ENCODE measurements around the gene RAB42.
A peak's percentile ranks its signal among the peaks of the same experiment; 100 is the strongest.

- peak; percentile 62; the same call in 1 of the 2 replicates for TF ChIP-seq POLR2A (IDR thresholded peaks at IDR 0.05; ENCODE audit: low read depth, low read length)
- peak; percentile 42; the same call in 1 of the 2 replicates for TF ChIP-seq POLR2AphosphoS5 (IDR thresholded peaks at IDR 0.05; ENCODE audit: low read depth, low read length)
Measured at GRCh38 chr1:28552758-28553663, 39.1 kb upstream of the RAB42 start, which contains the start of gene TRNAU1AP.

Measured in GM12891 (cell line).